ENCODE data around the gene GALNT9.
"Not testable (repeated sequence)": the region's sequence is repeated elsewhere in the genome, so short reads cannot be mapped to it uniquely, and the experiment has no call there.

Gene GALNT9

DNA sequence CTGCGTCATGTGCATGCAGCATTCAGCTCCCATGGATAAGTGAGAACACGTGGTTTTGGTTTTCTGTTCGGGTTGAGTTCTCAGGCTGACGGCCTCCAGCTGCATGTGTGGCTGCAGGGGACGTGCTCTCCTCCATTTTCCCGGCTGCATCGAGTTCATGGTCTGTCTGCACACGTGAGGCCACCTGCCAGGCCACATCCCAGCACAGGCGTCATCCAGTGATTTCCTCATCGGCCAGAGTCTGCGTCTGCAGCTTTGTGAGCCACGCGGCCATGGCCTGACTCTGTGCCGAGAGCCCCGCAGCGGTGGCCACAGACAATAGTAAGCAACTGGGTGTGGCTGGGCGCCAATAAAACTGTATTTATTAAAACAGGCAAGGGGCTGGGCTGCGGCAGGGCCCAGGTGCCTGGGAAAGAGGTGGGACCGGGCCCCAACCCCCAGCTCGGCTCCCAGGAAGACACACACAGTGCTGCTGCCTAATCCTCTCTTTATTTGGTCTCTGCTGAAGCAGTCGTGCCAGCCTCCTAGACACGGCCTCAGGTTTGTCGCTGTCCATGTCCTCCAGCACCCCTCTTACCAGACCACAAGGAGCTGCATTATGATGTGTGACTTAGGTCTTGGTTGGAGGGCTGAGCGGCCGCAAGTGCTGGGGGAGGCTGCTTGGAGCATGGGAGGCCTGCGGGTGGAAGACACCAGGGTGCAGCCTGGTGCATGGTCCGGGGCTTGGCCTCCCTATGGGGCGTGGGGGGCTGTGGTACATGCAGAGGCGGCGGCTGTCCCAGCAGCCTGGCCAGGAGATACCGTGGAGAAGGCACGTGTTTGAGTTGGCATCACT is 133.1 kb downstream of the GALNT9 start:
- no peak for DNase-seq (ENCODE audit: low read depth)

DNA sequence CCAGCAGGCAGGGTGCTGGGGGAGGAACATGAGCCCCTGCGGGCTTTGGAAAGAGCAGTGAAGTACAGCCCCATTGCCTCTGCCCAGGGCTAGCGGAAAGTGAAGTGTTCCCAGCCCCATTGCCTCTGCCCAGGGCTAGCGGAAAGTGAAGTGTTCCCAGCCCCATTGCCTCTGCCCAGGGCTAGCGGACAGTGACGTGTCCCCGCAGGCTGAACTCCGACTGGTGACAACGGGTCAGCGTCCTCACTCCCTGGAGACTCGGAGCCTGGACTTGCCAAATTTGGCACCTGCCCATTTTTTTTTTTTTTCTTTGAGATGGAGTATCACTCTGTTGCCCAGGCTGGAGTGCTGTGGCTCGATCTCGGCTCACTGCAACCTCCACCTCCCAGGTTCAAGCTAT is 134.1 kb downstream of the GALNT9 start:
- DNase-seq (ENCODE audit: low read depth): not testable (repeated sequence)

DNA sequence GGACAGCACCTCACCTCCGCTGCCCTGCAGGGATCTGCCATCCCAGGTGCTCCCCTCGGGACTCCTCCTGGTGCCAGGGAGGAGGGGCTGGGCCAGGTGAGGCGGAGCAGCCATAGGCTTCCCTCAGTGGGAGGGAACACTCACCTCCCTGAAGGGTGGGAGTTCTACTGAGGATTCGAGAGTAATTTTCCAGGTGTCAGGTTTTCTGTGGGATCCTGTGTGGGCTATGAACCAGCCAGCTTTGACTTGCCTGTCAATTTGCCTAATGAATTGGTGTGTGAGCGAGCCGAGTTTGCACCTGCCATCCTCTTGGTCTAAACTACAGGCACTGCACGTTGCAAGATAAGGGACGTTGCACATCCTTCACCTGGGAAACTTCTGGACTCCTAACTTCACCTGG is 134.8 kb downstream of the GALNT9 start:
- DNase-seq (ENCODE audit: low read depth): no peak

DNA sequence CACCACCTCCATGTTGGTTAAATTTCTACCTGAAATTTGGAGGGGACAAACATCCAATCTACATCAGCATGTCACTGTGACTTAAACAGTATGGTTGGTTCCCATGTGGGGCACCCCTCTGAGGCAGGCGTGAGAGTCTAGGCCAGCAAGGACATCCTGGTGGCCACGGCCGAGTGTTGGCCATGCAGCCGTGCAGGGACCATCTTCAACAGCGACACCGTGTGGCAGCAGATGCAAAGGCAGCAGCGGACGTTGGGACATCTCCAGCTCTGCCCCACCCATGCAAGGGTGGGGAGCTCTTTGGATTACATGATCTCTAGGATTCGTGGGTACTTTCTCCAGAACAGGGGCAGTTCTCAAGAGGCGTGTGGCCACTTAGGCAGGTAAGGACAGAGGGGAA is 135.3 kb downstream of the GALNT9 start:
- DNase-seq (ENCODE audit: low read depth): no peak

DNA sequence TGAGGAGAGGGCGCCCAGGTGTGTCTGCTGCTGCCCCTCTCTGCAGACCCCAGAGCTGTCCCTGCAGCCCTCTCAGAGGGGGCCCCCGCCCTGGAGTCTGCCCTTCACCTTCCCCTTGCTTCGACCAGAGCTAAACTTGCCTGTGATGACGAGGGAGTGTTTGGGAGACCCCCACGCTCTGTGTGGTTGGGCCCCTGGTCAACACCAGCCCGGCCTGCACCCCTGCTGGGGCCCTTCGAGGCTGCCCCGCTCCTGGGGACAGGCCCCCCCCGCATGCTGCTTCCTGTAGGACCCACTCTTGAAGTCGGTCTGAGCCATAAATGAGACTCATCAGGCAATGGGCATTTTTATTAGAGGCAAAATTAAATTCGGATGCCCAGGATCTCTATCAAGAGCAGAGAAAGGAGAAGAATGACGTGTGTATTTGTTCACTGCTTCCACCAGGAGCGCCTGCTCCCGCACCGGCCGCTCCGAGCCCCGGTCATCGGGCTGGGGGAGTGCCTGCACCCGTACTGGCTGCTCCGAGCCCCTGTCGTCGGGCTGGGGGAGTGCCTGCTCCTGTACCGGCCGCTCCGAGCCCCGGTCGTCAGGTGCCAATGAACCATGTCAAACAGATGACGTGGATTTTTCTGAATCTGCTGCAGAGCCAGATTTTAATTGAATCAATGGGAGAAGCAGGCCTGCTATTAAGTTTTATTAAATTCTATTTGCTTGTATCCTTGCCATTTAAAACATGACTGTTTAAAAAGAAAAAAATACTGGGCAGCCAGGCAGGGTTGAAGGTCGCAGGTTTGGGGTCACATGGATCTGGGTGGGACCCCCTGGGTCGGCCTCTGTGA is 137.5 kb downstream of the GALNT9 start:
- no peak for DNase-seq (ENCODE audit: low read depth)

DNA sequence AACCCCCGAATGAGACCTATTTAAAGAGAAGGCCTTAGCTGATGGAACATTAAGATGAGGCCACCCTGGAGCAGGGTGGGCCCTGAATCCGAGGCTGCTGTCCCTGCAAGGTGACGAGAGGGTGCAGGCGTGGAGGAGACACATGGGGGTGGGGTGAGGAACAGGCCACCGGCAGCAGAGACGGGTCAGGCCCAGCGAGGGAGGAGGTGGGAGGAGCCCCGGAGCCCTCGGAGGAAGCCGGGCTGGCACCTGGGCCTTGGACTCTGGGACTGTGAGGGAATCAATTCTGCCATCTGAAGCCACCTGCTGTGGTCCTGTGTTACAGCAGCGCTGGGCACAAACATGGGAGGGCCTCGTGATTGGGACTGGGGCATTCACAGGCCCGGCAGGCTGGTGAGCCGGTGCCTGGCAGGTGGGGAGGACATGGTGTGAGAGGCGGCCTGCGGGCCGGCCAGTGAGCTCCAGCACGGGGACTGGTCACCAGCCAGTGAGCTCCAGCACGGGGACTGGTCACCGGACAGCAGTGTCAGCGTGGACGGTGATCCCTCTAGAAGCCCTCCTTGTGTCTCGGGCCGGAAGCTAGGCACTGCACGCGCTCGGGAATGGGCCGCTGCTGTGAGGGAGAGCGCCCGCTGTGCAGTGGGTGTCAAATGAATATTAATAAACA is 138.4 kb downstream of the GALNT9 start:
- no peak for DNase-seq (ENCODE audit: low read depth)

DNA sequence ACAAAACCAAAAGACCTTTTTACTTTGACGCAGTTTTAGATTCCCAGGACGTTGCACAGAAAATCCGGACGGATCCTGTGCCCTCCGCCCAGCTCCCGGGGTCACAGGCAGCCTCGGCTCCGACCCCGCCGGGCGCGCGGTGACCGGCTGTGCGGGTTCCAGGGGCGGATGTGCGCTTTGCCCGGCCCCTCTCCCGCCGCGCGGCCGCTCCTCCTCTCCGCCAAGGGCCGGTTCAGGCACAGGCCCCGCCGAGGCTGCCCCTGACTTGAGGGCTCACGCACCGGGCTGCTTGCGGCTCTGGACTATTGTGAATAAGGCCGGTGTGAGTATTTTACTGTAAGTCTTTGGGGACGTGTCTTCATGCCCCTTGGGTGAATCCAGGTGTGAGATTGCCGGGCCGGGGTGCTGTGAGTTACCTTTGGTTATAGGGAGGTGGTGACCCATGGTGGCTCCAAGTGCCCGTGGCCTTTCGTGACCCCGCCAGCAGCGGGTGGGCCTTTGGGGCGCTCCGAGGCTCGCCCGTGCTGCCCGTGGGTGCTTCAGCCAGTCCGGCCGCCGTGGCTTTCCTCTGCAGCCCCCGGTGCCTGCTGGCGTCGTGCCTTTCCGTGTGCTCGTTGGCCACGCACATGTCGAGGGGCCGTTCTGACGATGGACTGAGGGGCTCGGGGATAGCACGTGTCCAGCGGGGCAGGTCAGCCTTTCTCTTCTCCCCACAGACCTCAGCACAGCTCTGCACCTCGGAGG is 139.2 kb downstream of the GALNT9 start:
- no peak for DNase-seq (ENCODE audit: low read depth)

DNA sequence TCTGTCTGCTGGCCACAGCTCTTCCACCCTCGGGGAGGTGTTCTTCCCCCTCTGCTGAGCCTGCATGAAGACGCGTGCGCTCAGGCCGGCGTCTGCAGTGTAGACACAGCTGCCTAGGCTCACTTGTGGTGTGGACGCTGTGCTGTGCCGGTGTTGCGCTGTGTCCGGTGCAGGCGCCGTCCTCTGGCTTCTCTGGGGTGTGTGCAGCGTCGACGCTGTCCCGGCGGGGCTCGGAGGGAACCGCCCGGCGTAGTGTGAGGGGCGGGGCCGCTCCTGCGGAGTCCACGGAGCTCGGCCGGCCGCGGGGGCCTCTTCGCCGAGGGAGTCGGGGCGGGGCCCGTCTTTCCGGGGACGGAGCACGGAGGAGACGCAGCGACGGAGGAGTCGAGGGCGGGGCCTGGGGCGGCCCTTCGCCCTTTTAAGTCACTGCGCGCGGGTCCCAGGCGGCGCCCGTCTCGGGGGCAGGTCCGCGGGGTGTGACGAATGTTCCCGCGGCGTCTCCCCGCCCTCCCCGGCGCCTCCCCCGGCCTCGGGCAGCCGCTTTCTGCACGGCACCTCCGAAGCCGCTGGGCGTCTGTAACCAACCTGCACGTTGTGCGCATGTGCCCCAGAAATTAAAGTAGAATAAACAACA is 139.9 kb downstream of the GALNT9 start:
- DNase-seq (ENCODE audit: low read depth): peak; percentile 81

DNA sequence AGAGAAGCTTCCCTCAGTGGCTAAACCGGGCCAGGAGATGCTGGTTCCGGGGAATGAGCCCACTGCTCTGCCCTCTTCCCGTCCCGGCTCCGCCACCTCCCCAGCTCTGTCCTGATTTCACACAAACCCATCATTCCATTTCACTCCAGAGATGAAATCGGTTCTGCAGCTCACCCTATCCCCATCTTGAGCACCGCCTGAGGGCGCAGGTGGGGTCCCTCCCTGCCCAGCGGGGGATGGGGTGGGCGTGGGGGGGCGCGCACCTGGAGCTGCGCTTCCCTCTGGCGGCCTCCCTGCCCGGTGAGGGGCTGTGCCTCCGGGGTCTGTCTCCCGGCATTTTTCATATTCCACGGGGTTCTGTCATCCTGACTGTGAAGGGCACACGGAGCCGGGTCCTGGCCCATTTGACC is 140.5 kb downstream of the GALNT9 start:
- no peak for DNase-seq (ENCODE audit: low read depth)

DNA sequence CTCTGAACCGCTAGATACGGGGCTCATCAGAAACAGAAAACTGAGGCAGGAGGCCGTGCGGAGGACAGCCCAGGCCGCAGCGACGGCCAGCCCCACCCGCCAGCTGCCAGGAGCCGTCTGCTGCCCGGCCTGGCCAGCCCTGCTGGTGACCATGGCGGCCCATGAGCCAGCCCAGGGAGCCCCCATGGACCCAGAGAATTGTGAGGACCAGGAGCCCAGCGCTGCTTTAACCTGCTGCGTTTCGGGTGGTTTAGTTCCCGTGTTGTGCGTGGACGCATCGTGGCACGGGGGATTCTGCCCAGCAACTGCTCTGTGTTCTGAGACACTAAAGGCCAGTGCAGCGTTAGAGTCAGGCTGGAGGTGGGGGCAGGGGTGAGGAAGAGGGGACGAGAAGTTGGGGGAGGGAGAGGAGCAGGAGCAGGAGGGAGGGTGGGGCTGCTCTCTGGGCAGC is 140.9 kb downstream of the GALNT9 start:
- no peak for DNase-seq (ENCODE audit: low read depth)

DNA sequence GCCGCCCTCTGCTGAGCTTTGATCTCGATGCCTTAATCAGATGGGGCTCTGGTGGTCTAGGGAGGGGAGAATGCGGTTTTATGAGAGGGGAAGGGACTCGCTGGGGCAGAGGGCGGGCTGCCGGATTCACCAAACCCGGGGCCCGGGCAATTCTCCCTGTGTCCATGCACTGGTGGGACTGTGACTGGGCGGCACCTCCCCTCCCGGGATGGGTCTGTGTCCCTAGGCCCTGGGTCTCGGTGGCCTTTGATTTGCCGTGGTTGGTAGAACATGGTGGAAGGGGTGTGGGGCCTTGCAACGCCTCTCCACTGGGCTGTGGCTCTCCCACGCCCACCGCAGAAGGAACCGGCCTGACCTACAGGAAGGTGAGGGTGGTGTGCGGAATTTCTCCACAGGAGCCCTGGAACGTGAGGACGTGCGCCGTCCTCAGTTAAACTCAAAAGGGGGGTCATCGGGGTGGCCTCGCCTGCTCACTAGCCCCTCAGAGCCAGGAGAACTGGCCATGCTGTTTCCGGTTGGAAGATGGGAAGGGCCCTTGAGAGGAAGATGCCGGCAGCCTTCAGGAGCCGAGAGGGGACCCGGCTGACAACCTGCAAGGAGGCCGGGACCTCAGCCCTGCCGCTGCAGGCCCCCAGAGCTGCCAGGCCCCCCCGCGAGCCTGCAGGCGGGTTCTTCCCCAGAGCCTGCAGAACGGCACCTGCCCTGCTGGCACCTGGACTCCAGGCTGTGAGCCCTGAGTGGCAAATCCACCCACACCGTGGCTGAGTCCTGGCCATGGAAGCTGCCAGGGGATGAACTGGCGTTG is 141.5 kb downstream of the GALNT9 start:
- no peak for DNase-seq (ENCODE audit: low read depth)

DNA sequence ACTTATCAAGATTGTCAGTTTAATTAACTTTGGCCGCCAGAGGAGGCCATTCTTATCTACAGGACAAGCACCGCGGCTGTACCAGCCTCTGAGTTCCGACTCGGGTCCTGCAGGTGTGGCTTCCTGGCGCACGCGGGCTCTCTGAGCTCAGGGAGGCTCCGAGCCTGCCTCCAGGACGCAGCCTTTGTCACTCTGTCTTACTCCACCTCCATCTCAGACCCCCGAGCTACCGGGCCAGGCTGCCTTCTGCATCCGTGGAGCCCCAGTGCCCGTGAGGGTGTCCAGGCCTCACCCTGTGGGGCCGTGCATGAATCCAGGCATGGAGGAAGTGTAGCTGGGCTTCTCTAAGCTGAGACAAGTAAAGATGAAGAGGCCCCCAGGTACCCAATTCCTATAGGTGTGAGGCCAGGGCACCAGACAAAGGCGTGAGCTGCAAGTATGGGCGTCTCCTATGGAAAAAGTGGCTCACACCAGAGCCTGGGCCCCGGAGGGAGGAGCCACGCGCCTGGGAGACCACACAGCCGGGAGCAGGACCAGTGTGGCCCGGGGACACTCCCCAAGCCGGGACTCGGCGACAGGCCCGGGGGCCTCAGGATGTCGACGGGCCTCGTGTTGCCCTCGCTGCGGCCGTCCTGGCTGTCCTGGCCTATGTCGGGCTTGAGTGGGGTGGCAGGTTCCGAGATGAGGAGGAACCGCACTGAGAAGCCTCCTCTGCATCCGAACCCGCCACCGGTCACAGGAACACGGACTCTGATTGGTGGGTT is 142.3 kb downstream of the GALNT9 start:
- DNase-seq (ENCODE audit: low read depth): no peak

DNA sequence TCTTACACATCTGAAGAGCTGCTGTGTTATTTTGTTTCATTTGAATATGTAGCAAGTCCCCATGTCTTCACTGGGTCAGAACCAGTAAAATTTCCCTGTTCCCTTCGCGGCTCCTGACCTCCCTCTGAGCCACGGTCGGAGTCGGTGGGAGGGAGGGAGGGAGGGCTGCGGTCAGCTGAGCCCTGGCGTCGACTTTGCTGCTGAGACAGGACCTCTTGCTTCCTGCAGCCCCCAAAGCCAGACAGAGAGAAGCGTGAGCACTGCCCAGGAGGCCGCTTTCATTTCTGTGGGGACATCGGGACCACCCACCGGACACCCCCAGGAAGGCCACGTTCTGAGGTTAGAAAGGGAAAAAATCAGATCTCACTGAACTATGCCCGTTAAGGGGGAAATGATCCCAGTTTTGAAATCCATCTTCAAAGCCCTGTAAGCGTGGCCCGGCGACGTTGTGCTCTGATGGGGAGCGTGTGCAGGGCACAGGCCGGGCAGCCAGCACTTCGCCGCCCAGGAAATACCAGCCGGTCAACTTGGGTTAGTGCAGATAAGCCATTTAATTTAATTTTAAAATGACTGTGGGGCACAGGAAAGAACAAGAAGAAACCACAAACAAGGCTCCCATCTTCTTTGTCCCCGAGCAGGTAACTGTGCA is 143.1 kb downstream of the GALNT9 start:
- DNase-seq (ENCODE audit: low read depth): no peak

DNA sequence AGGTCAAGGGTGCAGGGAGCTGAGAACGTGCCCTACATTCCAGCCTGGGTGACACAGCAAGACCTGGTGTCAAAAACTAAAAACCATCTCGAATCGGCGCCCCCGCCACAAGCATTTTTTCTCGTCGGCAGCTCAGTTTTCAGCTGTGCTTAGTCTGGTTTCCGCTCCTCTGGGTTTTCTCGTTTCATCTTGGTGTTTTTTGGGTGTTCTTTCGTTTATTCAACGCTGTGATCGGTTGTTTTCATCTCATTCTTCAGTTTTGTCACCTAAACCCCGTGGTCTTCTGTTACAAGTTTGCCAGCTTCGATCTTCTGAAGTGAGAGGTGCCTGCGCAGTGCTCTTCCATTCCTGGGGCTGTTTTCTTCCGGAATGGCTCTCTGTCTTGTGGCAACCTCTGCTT is 143.7 kb downstream of the GALNT9 start:
- DNase-seq (ENCODE audit: low read depth): no peak

DNA sequence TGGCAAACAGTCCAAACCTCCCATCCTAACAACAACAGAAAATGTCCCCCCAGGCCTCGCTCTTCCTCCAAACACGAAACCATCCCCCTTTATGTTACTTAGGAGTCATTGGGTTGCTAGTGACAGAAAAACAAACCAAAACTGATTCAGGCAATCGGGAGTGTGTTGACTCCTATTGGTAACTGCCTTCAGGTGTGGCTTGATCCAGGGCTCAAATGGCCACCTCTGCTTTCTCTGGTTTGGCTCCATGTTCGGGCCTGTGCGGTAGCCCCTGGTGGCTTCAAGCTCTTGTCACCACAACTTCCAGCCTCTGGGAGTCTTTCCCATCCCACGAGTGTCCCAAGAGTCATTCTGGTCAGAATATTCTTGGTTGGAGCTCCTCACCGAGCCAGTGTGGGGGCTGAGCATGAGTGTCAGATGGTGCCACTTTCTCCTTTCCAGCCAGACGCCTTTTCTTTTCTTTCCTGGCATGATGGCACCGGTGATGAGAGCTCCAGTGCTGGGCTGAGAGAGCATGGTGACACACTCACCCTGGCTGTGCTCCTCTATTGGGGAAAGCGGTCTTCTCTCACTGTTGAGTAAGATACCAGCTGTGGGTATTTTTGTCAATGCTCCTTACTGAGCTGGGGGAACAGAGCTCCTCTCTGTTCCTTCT is 146.6 kb downstream of the GALNT9 start:
- no peak for DNase-seq (ENCODE audit: low read depth)

DNA sequence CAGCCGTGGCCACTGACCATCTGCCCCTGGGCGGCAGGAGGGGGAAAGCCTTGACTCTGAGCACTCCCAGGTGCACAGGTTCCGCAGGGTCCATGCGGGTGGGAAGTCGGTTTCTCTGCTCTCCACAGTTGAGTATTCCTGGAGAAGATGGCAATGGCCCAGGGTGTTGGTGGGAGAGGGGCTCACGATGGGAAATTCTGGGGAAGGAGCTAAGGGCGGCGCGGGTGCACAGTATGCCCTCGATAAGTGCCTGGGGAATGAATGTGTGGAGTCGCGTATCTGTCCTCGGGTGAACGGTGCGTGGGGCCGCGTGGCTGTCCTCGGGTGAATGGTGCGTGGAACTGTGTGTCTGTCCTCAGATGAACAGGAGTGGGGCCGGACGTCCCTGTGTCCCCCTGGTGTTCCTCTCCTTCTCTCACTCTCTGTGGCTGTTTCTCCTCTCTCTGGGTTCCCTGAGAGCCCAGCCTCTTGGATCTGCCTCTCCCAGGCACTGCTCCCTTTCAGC is 147.1 kb downstream of the GALNT9 start:
- DNase-seq (ENCODE audit: low read depth): no peak

DNA sequence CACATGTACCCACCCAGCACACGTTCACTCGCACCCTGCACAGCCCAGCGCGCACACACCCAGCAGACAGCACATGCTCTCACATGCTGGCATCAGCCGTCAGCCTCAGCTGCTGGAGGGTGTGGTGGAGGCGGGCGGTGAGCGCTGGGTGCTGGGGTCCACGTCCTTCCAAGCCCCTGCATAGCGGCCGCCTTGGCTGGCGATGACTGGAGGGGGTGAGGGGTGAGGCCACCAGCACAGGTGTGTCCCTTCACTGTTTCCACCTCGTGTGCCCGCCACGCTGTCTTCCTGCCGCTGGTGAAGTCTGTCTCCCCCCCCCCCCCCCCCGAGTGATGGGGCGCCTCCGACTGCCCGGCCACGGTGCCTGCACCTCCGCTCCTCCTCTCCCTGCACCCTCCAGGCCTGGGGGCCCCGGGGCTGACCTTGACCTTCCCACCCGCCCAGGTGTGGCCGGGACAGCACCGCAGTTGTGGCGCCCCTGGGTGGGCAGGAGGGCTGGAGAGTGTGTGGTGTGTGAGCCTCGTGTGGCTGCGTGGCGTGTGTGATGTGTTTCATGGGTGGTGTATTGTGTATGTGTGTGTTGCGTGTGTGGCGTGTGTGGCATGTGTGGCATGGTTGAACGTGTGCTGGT is 147.7 kb downstream of the GALNT9 start:
- DNase-seq (ENCODE audit: low read depth): no peak
